HG03135 (cell line): ENCODE data around the gene TOMM40L.

Experiments
- ATAC-seq: cut with Tn5 transposase; IDR thresholded peaks from one replicate; pipeline ENCODE4 v1.9.1; 2021; ENCODE audit warnings: mild to moderate bottlenecking, moderate library complexity; ENCODE audit not compliant: unreplicated experiment

The TOMM40L gene

DNA sequence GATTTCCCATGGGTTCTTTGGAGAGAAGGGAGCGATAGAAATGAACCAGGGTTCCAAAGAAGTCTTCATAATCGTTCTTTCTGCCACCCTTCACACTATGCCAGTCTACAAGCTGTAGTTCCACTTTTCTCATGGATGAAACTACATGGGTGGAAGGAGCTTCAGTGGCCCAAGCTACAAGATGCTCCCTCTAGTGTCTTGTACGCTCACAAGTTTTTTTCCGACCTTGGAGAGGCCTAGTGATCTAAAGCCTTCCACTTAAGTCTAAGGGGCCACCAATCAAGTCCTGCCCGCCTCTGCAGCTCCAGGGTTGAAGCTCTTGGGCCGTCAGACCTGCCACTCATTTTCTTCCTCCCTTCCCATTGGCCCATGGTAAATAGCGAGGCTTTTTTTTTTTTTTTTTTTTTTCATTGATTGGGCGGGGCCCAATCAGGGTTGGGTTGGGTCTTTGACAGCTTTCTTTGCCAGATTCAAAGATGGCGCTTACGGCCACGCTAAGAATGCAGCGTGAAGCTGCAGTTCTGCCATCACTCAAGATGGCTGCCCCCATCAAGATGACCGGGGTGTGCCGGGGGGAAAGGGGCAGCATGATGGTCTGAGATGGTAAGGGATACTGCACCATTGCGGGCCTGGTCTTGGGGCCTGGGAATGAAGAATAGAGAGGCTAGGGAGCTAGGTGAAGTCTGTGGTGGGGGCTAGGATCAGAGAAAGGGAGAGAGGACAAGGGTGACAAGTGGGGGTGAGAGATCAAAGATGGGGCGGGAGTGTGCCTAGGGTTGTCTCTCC is at the start of gene TOMM40L:
TSS of gene TOMM40L (plus strand) at position 527 of the 786 bp plus-strand sequence. CDS start 430 bp downstream, outside the sequence.
- ATAC-seq, result peak; percentile 97

DNA sequence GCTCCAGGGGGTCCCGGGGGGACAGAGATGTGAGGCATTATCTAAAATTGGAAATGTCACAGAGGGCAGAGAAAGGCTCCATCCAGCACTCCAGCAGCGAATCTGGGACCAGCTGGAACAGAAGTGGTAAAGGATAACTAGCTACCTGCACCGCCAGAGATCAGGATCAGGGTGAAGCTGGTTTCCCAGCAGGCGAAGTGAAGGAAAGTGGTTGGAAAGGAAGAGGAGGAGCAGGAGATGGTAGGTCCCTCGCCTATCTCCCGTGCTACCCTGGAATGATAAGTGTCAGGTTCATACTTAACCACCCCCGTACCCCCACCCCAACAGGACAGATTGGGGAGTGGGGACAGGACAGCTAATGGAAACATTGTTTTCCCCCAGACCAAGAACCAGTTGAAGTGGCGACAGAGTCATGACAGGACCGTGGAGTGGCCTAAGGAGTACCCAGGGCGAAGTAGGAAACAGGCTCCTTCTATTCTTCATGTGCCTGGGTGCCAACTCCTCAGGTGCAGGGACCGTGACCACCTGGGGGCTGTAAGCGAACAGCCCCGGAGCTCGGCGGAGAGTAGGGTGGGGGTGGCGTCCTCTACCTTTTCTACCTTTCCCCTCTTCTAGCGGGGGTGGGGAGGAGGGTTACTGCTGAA is 49.3 kb upstream of the TOMM40L start:
- ATAC-seq, result no peak

DNA sequence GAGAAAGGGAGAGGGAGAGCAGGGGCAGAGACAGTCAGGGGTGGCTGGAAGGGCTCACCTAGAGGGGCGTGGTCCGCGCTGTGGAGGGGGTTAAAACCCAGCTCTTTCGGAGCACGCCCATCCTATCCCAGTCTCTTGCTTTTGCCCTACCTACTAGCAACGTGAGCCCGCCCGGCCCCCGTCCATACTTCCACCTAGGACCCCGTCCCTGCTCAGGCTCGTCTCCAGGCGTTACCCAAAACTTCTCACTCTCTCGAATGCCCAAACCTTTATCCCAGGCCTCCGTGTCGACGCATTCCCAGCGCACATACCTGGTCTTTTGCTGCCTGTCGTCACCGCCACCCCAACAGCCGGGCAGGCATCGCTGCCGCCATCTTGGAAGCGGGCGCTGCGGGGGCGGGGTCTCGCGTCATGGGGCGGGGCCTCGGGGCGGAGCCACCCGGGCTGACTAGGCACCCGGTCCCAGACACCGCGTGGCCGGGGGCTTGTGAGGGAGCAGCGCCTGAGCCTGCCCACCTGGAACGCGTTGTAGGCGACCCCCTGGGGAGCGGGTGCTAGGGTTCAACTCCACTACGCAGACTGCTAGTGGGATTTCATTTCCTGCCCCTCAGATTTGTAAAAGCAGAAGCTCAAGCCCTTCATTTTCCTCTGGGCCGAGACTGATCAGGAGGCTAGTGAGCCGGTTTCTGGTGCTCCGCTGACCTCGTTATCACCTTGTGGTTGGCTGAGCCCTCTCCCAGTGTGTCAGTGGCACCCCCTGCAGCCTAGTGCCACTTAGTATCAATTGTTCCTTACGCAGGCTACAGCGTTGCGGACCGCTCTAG is 48.5 kb upstream of the TOMM40L start, which contains the start of gene B4GALT3:
TSS of gene B4GALT3 (minus strand) at position 396 of the 824 bp plus-strand sequence. CDS start 1,447 bp downstream, outside the sequence.
- peak; percentile 76 for ATAC-seq

DNA sequence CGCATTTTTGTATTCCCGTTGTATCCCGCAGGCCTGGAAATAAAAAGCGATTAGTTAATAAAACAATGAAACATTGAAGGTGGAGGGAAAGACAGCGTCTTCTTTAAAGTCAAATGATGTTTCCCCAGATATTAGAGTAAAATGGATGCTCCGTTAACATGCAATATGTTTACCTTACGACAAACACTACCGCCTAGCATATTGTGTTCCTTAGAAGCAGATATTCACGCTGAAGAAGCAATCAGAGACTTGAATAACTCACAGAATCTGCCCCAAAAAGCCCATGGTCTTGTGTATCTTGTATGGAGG is 48.0 kb upstream of the TOMM40L start:
- no peak for ATAC-seq

DNA sequence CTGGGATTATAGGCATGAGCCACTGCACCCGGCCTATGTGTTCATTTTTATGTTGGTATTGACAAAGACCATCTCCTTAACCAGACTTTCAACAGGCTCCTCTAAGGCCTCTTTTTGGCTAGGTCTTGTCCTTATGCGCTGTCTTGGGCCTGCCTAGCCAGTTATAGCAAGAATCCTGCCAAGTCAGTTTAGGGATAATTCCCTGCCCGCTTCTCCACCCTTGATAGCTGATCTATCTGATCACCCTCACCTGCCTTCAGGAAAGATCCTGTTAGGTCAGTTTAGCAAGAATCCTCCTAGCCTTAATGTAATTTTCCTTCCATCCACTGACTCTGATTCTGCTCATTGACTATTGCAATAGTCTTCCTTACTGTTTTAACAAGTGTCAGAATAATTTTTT is 46.2 kb upstream of the TOMM40L start:
- ATAC-seq, result no peak

DNA sequence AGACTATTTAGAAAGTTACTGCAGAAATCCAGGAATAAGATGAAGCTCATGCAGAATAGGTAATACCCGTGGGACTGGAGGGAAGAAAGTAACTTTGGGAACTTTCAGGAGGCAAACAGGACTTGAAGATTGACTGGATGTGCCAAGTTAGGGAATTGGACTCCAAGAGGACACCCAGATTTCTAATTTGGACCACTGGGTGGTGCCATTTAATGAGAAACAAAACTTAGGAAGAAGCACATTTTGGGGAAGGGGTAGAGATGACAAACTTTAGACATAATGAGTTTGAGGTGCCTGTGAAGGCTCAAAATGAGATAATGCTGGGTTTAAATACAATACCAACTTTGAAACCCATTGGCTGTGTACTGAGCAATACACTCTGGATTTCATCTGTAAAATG is 45.2 kb upstream of the TOMM40L start:
- no peak for ATAC-seq

DNA sequence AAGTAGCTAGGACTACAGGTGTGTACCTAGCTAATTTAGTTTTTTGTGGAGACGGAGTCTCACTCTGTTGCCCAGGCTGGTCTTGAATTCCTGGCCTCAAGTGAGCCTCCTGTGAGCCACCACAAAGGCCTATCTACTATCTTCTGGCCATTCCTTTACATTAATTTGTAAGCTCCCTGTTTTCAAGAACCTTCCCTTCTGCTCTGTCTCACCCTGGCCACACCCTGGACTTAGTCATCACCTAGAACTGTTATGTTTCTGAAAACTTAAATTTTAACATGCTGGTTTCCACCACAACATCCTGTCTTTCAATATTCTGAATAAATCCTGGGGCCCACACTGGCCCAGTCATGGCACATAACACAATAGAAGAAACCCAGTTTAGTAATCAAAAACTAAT is 43.6 kb upstream of the TOMM40L start:
- ATAC-seq, result peak; percentile 45

DNA sequence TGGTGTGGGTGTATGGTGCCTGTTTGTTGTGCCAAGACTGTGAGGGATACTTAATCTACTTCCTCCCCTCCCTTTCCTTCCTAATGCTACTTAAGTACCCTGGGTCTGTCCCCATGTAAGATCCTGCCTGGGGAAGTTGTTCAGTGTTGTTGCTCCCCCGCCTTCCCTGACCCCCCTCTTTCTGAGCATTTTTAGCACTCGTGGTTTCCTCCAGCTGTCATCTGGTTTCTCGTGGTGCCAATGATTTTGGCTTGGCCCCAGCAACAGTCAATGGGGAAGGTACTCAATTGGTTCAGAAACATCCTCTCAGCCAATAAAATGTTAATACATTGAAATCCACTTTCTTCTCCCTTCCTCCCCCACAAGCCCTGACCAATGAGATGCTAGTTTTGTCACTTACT is 40.6 kb upstream of the TOMM40L start:
- ATAC-seq, result peak; percentile 55

DNA sequence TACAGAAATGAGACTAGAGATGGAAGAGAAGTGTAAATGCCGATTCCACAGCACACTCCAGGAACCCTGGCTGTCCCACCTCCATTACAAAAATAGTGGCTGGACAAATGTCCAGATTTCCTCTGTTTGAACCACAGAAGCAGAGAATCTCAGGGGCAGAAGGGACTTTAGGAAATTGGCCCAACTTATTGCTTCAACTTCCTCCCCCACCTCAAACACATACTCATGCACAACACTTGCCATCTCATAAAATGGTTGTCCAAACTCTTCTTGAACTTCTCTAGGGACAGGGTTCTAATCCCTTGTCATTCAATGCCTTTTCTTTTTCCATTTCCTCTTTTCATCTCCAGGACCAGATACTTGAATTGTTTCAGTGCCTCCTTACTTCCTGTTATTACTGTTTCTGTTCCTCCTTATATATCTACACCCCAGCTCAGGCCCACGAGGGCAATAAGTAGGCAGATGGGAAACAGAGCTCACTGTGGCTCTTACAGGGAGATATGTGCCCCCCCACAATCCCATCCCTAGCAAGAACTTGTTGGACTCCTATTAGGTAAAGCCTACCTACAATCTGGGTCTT is 40.0 kb upstream of the TOMM40L start:
- peak; percentile 21 for ATAC-seq

DNA sequence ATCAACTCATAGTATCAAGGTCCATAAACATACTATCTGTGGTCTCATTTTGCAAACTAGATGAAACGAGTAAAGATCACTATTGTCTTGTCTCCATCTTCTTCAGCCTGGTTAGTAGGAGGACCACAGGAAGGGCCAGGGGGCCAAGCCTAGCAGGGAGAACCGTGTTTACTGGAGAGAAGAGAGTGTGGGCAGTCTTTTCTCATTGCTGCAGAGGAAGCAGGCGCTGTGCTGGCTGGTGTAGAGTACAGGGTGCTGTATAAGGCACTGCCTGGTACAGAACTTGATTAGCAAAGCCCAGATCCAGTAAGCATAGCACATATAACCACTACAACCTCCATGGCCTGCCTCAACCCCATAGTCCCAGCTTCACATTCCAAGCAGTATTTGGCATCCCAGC is 38.5 kb upstream of the TOMM40L start:
- no peak for ATAC-seq

DNA sequence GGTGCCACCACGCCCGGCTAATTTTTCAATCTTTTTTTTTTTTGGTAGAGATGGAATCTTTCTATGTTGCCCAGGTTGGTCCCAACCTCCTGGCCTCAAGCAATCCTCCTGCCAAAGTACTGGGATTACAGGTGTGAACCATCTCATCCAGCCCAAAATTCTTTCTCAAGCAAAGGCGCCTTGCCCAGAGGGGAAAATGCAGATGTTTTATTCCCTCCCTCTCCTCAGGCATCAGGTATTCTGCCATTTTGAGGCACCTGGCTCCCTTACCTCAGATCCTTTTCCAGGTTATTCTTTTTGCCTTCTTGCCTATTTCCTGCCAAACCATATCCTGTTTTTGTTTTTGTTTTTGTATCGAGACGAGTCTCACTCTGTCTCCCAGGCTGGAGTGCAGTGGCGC is 37.5 kb upstream of the TOMM40L start:
- no peak for ATAC-seq

DNA sequence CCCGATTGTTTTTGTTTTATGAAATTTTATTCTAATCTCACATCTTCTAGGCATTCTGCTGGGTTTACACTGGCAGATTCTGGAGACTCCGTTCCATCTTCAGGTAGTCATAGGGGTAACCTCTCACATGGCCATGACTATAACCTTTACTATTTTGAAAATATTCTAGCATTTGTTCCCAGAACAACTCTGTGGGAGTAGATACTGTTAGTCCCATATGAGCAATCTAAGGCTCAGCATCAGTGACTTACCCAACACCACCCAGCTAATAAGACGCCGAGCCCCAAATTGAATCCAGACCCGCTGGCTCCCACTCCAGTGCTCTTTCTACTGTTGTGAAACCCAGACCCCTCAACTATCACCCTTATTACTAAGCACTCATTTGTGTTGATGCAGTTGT is 36.8 kb upstream of the TOMM40L start:
- ATAC-seq, result no peak

DNA sequence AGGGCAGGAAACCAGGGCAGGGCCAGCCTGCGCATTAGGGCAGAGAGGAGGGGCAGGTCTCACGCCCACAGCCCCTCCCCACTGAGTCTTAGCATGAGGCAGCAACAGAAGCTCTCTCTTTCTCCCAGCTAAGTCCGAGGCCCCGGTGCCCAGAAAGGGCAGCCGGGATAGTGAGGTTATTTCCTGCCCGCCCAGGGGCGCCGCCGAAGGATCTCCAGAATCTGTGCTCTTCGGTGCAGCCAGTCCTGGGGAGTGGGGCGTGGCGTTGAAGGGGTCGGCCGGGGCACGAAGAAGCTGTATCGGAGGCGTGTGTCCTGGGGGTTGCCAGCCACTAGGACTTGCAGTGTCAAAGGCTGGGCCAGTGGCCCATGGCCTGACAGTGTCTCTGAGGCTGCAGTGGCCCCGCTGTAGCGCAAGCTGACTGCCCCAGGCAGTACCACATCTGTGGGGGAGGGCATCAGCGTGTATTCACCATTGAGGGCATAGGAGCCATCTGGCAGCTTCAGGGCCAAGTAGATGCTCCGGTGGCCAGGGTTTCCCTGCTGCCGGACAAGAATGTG is 34.8 kb upstream of the TOMM40L start:
- ATAC-seq, result no peak

DNA sequence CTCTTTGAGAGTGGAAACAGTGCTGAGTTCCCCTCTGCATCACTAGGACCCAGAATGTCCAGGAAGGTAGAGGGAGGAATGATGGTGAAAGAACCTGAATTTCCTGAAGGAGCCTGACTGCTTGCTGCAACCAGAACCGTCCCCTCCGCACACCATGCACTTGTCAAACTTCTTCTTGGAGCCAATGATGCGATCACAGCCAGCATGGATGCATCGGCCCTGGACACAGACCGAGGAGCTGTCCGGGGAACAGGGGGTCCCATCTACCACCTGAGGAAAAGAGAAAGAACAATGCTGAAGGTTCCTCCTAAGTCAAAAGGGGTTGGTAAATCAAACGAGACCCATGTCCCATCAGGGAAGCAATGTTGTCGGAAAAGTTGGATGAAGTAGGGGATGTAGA is 33.9 kb upstream of the TOMM40L start:
- no peak for ATAC-seq

DNA sequence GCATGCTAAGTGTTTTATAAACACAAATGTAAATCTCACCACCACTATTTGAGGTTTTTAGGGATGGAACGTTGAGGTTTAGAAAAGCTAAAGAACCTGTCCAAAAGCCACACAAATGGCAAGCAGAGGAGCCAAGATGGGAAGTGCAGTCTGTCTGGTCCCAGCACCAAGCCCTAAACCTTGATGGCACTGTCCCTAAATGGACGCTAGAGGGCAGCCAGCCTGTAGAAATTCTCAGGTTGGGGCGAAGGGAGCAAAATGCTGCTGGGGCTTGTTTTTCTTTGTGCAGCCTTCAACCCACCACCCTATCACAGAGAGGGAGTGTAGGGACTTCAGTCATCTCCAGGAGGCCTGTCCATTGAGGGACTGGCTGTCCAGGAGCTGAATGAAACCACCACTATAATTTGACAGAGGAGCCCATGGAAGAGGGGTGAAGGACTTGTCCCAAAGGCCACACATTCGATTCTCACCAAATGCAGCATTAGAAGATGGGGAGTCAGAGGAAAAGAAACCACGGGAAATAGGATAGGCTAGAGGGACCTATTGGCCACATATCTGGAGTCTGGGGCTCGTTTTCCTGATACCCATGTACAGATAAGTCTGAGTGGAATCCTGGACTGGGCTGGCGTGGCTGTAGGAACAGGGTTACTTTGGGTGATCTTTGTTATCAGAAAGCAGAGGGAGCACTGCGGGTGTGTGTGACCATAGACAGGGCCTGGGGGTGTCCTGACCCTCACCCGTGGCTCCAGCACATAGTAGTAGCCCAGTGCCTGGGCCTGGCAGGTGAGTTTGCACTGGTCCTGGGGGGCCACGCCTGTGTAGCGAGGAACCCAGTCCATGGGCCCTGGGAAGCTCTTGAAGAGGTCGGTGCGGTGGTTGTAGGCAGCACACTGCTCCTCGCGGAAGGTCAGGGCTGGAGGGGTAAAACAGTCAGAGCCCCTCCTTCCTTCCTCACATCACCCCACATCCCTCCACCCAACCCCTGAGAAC is 33.1 kb upstream of the TOMM40L start:
- ATAC-seq, result no peak

DNA sequence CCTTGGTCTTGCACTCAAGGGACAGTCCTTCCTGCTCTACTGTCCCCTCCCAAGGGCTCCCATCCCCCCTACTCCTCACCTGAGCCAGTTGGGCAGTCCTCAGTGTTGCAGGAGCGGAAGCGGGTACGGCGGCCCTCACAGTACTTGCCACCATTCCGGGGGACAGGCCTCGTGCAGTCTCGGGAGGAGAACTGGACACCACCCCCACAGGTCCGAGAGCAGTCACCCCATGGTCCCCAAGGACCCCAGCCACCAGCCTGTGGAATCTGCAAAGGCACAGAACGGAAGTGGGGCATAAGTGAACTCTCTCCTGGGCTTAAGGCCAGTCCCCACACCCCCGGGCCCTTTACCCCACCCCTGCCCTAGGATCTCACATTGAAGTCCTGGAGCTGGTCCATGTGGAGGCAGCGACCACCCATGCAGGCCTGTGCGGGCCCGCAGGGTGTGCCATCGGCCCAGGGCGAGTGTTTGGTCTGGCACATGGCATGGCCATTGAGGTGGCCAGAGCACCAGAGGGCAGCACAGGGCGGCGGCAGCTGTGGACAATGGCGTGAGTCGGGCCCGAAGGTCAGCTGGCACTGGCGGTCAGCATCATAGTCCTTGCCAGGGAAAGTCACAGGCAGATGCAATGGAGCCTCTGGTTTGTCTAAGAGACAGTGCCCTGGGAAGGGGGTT is 32.2 kb upstream of the TOMM40L start:
- no peak for ATAC-seq

DNA sequence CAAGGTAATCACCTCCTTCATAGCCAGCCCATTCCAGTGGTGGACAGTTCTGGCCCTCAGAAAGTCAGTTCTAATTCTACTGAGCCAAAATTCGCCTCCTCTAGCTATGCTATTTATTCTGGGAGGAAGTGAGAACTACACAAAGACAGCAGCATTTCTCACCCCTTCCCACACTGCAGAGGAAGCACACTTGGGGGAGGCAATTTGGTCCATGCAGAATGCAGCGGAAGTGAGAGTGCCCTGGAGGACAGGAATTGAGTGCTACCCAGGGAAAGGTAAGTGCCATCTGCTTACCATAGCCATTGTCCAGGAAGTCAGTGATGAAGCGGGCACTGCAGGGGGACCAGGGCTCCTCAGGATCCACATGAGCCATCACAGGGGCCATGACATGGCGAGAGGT is 30.7 kb upstream of the TOMM40L start:
- no peak for ATAC-seq

DNA sequence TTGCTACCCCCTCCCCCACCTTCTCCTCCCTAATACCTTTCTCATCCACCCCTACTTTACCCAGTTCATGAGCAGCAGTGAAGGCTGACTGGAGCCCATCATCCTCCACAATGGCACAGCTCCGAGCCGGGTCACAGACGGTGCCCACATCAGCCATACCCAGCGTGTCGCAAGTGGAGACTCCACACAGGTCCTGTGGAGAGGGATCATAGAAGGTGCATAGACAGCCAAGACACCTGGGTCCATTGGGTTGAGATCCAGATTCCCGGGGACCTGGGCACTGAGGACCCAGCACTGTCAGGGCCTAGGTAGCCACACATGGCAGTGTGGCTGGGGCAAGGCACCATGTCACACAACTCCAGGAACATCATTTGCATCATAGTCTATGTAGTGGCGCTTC is 29.7 kb upstream of the TOMM40L start:
- no peak for ATAC-seq
